Stimulated activated CD4-positive, alpha-beta T cell treated with anti-CD3 and anti-CD28 coated beads, Interleukin-12 subunit alpha, Interleukin-12 subunit beta, amount 100 ng/mL, for 48 hours (primary cell): ENCODE results near the gene ARPC5L.
"Not testable (repeated sequence)": the region's sequence is repeated elsewhere in the genome, so short reads cannot be mapped to it uniquely, and the experiment has no call there.

Experiments used
- DNase-seq, 3 donors: peaks; one replicate each; pipeline ENCODE4 v3.0.0-alpha.2; 2020; ENCODE audit warnings: low read depth in 2 of 3, low spot score in 1 of 3

ARPC5L gene

GRCh38 chr9:124861342-124862229 lies at the start of gene ARPC5L, which contains the start of gene RPL35:
ARPC5L (plus strand) TSS chr9:124862130; CDS start chr9:124869291, 7,161 bp downstream.
RPL35 (minus strand) TSS chr9:124861957; CDS start chr9:124861912, 45 bp downstream.
- DNase-seq = peak; percentile 88 to 96 (median 89)

- no peak for DNase-seq
These were observed 49.5 kb upstream of the ARPC5L start for GRCh38 chr9:124812441-124812876.

GRCh38 chr9:124813041-124813440 lies 48.9 kb upstream of the ARPC5L start:
- no peak for DNase-seq

GRCh38 chr9:124813501-124814163 lies 48.3 kb upstream of the ARPC5L start:
- no peak for DNase-seq

- no peak for DNase-seq
These were observed 47.8 kb upstream of the ARPC5L start for GRCh38 chr9:124814164-124814535.

- no peak for DNase-seq
These were observed 46.3 kb upstream of the ARPC5L start for GRCh38 chr9:124815601-124816000.

GRCh38 chr9:124818431-124819281 lies 43.3 kb upstream of the ARPC5L start:
- DNase-seq = peak in 1 of 3 donors; percentile 6

- DNase-seq = no peak
These were observed 41.0 kb upstream of the ARPC5L start for GRCh38 chr9:124820698-124821623.

GRCh38 chr9:124828489-124829333 lies 33.2 kb upstream of the ARPC5L start:
- DNase-seq = no peak

GRCh38 chr9:124829334-124829669 lies 32.6 kb upstream of the ARPC5L start:
- no peak for DNase-seq

GRCh38 chr9:124830593-124830992 lies 31.3 kb upstream of the ARPC5L start:
- no peak for DNase-seq

- DNase-seq = no peak
These were observed 30.1 kb upstream of the ARPC5L start for GRCh38 chr9:124831642-124832364.

- DNase-seq = no peak
These were observed 27.3 kb upstream of the ARPC5L start for GRCh38 chr9:124834591-124834990.

- no peak for DNase-seq
These were observed 26.8 kb upstream of the ARPC5L start for GRCh38 chr9:124835026-124835557.

GRCh38 chr9:124838132-124838531 lies 23.8 kb upstream of the ARPC5L start:
- not testable (repeated sequence) for DNase-seq

- DNase-seq = not testable (repeated sequence)
These were observed 23.2 kb upstream of the ARPC5L start for GRCh38 chr9:124838567-124839275.

GRCh38 chr9:124839612-124840299 lies 22.2 kb upstream of the ARPC5L start:
- no peak for DNase-seq
